ENCODE results near the gene ECM1. TPM values are rescaled to one million over a fixed set of nuclear protein-coding genes. Genes with fewer than 3 reads are reported as not detected.

The ECM1 gene
- total and polyA plus RNA-seq, 2 donors (not counting 1 experiment from before 2014, with no cell fraction given), result 1.9 to 2.3 TPM

DNA sequence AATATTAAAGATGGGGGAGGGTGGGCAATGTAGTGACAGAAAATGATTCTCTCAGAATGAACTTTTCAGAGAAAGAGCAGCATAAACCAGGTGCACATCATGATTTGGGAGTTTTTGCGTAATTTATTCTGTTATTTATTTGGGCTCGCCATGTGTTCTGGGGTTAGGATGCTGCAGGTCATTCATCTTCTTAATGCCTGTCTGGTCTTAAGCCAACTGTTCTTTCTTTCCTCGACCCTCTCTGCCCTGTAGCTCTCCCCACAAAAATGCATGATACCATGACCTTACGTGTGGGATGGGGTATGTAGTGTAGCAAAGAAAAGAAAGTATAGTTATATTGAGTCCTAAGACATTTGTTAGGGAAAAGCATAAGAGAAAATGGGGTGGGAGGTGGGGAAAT is 33.0 kb upstream of the ECM1 start:
- ChIA-PET POLR2A (no interaction called here), CTCF (no interaction called here)
- no peaks in the 10 kb centered on the region for H3K4me1 ChIP-seq (ENCODE audit: control insufficient read depth in 2 of 2, insufficient read depth in 2 of 2, low read length in 2 of 2)
- H3K27me3 ChIP-seq (replicated peaks in 1 of 4; ENCODE audit: control extremely low read depth in 1 of 4, control insufficient read depth in 3 of 4, insufficient read depth in 4 of 4, low read length in 3 of 4), result no peaks in the 10 kb centered on the region
- WGBS (ENCODE audit: insufficient coverage), result 100% methylated on average over 3 of the region's 4 CpGs
- intact Hi-C loops (cut with micrococcal nuclease), result no loop called here
- H3K79me2 ChIP-seq (ENCODE audit: control insufficient read depth, insufficient read depth, low read length), result no peaks in the 10 kb centered on the region
- H4K20me1 ChIP-seq (ENCODE audit: control insufficient read depth, insufficient read depth, low read length, poor library complexity, severe bottlenecking), result no peaks in the 10 kb centered on the region
- H2AFZ ChIP-seq (ENCODE audit: insufficient read depth, low read depth, low read length, poor library complexity, severe bottlenecking), result no peak overlapping the region
- no peak overlapping the region for H3K27ac ChIP-seq (ENCODE audit: low read length in 2 of 2)
- H3K4me2 ChIP-seq (replicated peaks; ENCODE audit: low read depth, low read length, poor library complexity, severe bottlenecking), result no peak overlapping the region
- peaks cover 12 to 37% of the 10 kb centered on the region in 2 experiments for H3K36me3 ChIP-seq (replicated peaks in 1 of 2; ENCODE audit: control extremely low read depth in 1 of 2, control insufficient read depth in 1 of 2, extremely low read depth in 1 of 2, insufficient read depth in 2 of 2, low read length in 1 of 2)
- no peaks in the 10 kb centered on the region for H3K9me3 ChIP-seq (ENCODE audit: control extremely low read depth in 1 of 3, control insufficient read depth in 2 of 3, insufficient read depth in 1 of 3, low read length in 2 of 3)
- no peaks in the 10 kb centered on the region for H3K9me3 Mint-ChIP-seq (ENCODE audit: insufficient read depth)
- TF ChIP-seq, protein P1, sequence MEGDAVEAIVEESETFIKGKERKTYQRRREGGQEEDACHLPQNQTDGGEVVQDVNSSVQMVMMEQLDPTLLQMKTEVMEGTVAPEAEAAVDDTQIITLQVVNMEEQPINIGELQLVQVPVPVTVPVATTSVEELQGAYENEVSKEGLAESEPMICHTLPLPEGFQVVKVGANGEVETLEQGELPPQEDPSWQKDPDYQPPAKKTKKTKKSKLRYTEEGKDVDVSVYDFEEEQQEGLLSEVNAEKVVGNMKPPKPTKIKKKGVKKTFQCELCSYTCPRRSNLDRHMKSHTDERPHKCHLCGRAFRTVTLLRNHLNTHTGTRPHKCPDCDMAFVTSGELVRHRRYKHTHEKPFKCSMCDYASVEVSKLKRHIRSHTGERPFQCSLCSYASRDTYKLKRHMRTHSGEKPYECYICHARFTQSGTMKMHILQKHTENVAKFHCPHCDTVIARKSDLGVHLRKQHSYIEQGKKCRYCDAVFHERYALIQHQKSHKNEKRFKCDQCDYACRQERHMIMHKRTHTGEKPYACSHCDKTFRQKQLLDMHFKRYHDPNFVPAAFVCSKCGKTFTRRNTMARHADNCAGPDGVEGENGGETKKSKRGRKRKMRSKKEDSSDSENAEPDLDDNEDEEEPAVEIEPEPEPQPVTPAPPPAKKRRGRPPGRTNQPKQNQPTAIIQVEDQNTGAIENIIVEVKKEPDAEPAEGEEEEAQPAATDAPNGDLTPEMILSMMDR (IDR thresholded peaks at IDR 0.05), result no peak
- TF ChIP-seq EZH2 (IDR thresholded peaks at IDR 0.05; ENCODE audit: borderline replicate concordance, insufficient read depth, low read depth, low read length, poor library complexity, severe bottlenecking), result no peak
- no peak overlapping the region for H3K27ac Mint-ChIP-seq
- DNase-seq (no peak), ATAC-seq (ENCODE audit: low read depth) (no peak)
- H3K4me3 ChIP-seq (ENCODE audit: control extremely low read depth in 1 of 5, extremely low read depth in 1 of 5, insufficient read depth in 1 of 5, low read depth in 2 of 5, low read length in 4 of 5), result no peak overlapping the region
- no peaks in the 10 kb centered on the region for H3K4me1 Mint-ChIP-seq
- no peak overlapping the region for H3K4me3 Mint-ChIP-seq
- H3K9ac ChIP-seq (ENCODE audit: low read length), result no peak overlapping the region
- no peaks in the 10 kb centered on the region for H3K27me3 Mint-ChIP-seq

DNA sequence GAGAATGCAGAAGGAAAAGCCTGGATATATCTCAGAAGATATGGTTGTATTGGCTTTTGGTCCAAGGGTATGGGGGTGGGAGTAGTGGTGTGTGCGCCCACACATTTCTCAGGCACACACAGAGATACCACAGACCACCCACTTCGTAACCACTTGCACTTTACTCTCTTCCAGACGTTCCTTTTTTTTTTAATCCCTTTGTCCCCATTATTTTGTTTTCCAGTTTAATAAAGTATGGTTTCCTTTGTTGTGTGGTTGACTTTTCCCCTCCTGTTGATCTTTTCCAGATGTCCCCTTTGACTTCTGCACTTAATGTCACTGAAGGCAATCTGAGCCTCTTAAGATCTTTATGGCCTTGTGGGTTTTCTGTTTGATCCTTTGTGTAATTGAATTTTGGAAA is 31.2 kb upstream of the ECM1 start:
- ChIA-PET CTCF (no interaction called here), POLR2A (no interaction called here)
- H3K27ac ChIP-seq (ENCODE audit: low read length in 2 of 2), result no peak overlapping the region
- no peak overlapping the region for H2AFZ ChIP-seq (ENCODE audit: insufficient read depth, low read depth, low read length, poor library complexity, severe bottlenecking)
- Mint-ChIP-seq H3K9me3 (ENCODE audit: insufficient read depth) (no peaks in the 10 kb centered on the region), H3K4me3 (no peak overlapping the region), H3K27ac (no peak overlapping the region), H3K27me3 (no peaks in the 10 kb centered on the region), H3K4me1 (no peaks in the 10 kb centered on the region)
- H3K9me3 ChIP-seq (ENCODE audit: control extremely low read depth in 1 of 3, control insufficient read depth in 2 of 3, insufficient read depth in 1 of 3, low read length in 2 of 3), result no peaks in the 10 kb centered on the region
- H3K4me2 ChIP-seq (replicated peaks; ENCODE audit: low read depth, low read length, poor library complexity, severe bottlenecking), result no peak overlapping the region
- H3K4me3 ChIP-seq (ENCODE audit: control extremely low read depth in 1 of 5, extremely low read depth in 1 of 5, insufficient read depth in 1 of 5, low read depth in 2 of 5, low read length in 4 of 5), result no peak overlapping the region
- H3K79me2 ChIP-seq (ENCODE audit: control insufficient read depth, insufficient read depth, low read length), result no peaks in the 10 kb centered on the region
- no peaks in the 10 kb centered on the region for H3K27me3 ChIP-seq (replicated peaks in 1 of 4; ENCODE audit: control extremely low read depth in 1 of 4, control insufficient read depth in 3 of 4, insufficient read depth in 4 of 4, low read length in 3 of 4)
- intact Hi-C loops (cut with micrococcal nuclease), result no loop called here
- ATAC-seq (ENCODE audit: low read depth) (no peak), DNase-seq (no peak)
- no peaks in the 10 kb centered on the region for H3K4me1 ChIP-seq (ENCODE audit: control insufficient read depth in 2 of 2, insufficient read depth in 2 of 2, low read length in 2 of 2)
- no peaks in the 10 kb centered on the region for H4K20me1 ChIP-seq (ENCODE audit: control insufficient read depth, insufficient read depth, low read length, poor library complexity, severe bottlenecking)
- WGBS (ENCODE audit: insufficient coverage), result no CpG with 5 or more reads among the region's 3 CpGs
- peaks cover 3 to 18% of the 10 kb centered on the region in 2 experiments for H3K36me3 ChIP-seq (replicated peaks in 1 of 2; ENCODE audit: control extremely low read depth in 1 of 2, control insufficient read depth in 1 of 2, extremely low read depth in 1 of 2, insufficient read depth in 2 of 2, low read length in 1 of 2)
- no peak for TF ChIP-seq EZH2 (IDR thresholded peaks at IDR 0.05; ENCODE audit: borderline replicate concordance, insufficient read depth, low read depth, low read length, poor library complexity, severe bottlenecking)
- TF ChIP-seq, protein P1 (IDR thresholded peaks at IDR 0.05), result no peak
- H3K9ac ChIP-seq (ENCODE audit: low read length), result no peak overlapping the region
